Caco-2 (cell line): Measurements from ENCODE around the gene RAI1. TPM values are rescaled to one million over a fixed set of nuclear protein-coding genes. Genes with fewer than 3 reads are reported as not detected.

Experiments used
- BruUV-seq: library from RNA; stranded (reverse); fragments of 400-500 nt; replicated peaks from 2 replicates; lab custom pipeline; 2021; lab: Mats Ljungman, UMichigan
- CTCF ChIA-PET: fragments of 300-600 bp; sonication (Branson Sonifier 250); formaldehyde crosslinking; loops from one replicate; lab custom pipeline; 2022; ENCODE audit warnings: antibody characterized with exemption; lab: Charles Lee
- POLR2A ChIA-PET: fragments of 300-600 bp; sonication (Branson Sonifier 250); formaldehyde crosslinking; loops from one replicate; lab custom pipeline; 2022; ENCODE audit warnings: antibody characterized with exemption; lab: Charles Lee
- DNase-seq, 2 experiments: peaks; one replicate each; pipeline versions ENCODE4 v3.0.0 to v3.0.0-alpha.2; 2020 to 2022
- H3K27me3 ChIP-seq: replicated peaks from 2 replicates; pipeline ENCODE4 v1.6.0; 2011; ENCODE audit warnings: low read length; ENCODE audit not compliant: control insufficient read depth, insufficient read depth
- H3K36me3 ChIP-seq: 2 replicates; pipeline ENCODE4 v1.5.1; 2011; ENCODE audit warnings: low read length; ENCODE audit not compliant: control insufficient read depth, insufficient read depth
- H3K4me1 ChIP-seq: fragments of 250-450 bp; sonication (Bioruptor Pico); 2 replicates; pipeline ENCODE4 v1.5.1; 2020; ENCODE audit warnings: mild to moderate bottlenecking
- H3K4me3 ChIP-seq: 2 replicates; pipeline ENCODE4 v1.5.1; 2011; ENCODE audit warnings: low read depth, mild to moderate bottlenecking, control low read depth, low read length
- H3K9me3 ChIP-seq: fragments of 250-450 bp; sonication (Bioruptor Pico); 2 replicates; pipeline ENCODE4 v1.5.1; 2020; ENCODE audit warnings: mild to moderate bottlenecking, moderate library complexity
- H3K27ac Mint-ChIP-seq: one replicate; pipeline ENCODE4 v1.8.0; 2022; ENCODE audit warnings: mixed read lengths; ENCODE audit not compliant: unreplicated experiment
- H3K27me3 Mint-ChIP-seq: one replicate; pipeline ENCODE4 v1.8.0; 2022; ENCODE audit warnings: mixed read lengths; ENCODE audit not compliant: insufficient read depth, unreplicated experiment
- H3K36me3 Mint-ChIP-seq: one replicate; pipeline ENCODE4 v1.8.0; 2022; ENCODE audit warnings: mild to moderate bottlenecking, mixed read lengths; ENCODE audit not compliant: insufficient read depth, unreplicated experiment
- H3K4me1 Mint-ChIP-seq: one replicate; pipeline ENCODE4 v1.8.0; 2022; ENCODE audit warnings: low read depth, mixed read lengths; ENCODE audit not compliant: unreplicated experiment
- H3K4me3 Mint-ChIP-seq: one replicate; pipeline ENCODE4 v1.8.0; 2022; ENCODE audit warnings: mild to moderate bottlenecking, moderate library complexity, mixed read lengths; ENCODE audit not compliant: unreplicated experiment
- H3K9me3 Mint-ChIP-seq: one replicate; pipeline ENCODE4 v1.8.0; 2022; ENCODE audit warnings: mixed read lengths; ENCODE audit not compliant: unreplicated experiment
- intact Hi-C: fragments of 100-400 bp; cut with micrococcal nuclease; formaldehyde crosslinking; loops from one replicate; pipeline ENCODE4 v1.10.0; 2022; ENCODE audit not compliant: unreplicated experiment
- total RNA-seq: library from RNA; stranded (reverse); gene quantifications from 2 replicates; pipeline ENCODE4 v1.2.3, GENCODE V29; 2022
- TF ChIP-seq, protein P1 (sequence below), 2 experiments: fragments of 200-600 bp in 1 of 2; IDR thresholded peaks; 1 replicate in 1 of 2; 2 replicates in 1 of 2; pipeline versions ENCODE4 v1.5.1 to v1.8.0; 2011 to 2022; ENCODE audit warnings: antibody characterized with exemption in 1 of 2, control low read depth in 1 of 2, inconsistent platforms in 1 of 2, low read depth in 1 of 2, low read length in 1 of 2, mild to moderate bottlenecking in 1 of 2, moderate library complexity in 1 of 2; ENCODE audit not compliant: insufficient read depth in 1 of 2, severe bottlenecking in 1 of 2, unreplicated experiment in 1 of 2

Gene RAI1
- total RNA-seq, 1 experiment from 2014 or later, result 44.3 TPM

DNA sequence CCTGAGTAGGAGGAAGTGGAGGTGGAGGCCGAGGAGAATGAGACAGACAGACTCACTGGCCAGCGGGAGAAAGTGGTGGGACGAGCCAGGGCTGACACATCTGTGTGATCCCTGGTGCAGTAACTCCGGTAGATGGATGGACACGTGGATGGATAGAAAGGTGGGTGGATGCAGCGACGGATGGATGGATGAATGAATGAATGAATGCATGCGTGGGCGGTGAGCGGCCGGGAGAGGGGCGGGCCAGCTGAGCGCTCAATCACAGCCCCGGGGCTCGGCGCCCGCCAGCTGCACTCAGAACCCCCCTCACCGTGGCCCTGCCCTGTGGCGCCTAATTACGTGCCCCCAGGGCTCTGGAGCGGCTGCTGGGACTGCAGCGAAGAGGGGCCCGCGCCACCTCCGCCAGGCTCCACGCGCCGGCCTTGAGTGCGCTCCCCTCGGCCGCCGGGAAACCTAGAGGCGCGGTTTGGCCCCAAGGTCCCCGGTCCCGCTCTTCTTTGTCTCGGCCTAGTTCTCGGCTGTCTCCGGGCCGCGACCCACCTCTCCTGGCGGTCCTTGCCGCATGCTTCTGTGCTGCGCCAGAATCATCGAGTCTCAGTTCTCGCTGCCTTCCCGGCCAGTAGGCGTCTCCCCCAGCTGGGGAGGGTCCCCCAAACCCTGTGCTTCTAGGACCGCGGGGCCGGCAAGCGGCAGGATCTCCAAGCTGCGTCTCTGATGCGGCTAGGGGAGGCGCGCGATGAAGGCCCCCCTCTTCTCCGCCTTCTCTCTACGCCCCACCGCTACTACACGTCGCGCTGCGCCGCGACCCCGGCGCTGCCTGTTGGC, 41.0 kb downstream of the RAI1 start:
- BruUV-seq, result no TSS peak
- no peaks in the 10 kb centered on the region for H3K27me3 Mint-ChIP-seq
- H3K9me3 ChIP-seq, result no peaks in the 10 kb centered on the region
- peaks cover 5% of the 10 kb centered on the region for H3K4me1 ChIP-seq
- no peaks in the 10 kb centered on the region for H3K27me3 ChIP-seq
- H3K4me3 ChIP-seq, result no peak overlapping the region
- ChIA-PET POLR2A (no interaction called here), CTCF (no interaction called here)
- no peaks in the 10 kb centered on the region for H3K9me3 Mint-ChIP-seq
- H3K36me3 Mint-ChIP-seq, result peaks cover 24% of the 10 kb centered on the region
- intact Hi-C loops, result loop anchor here (10.0 kb wide), 1 partner anchor 133 kb away; no protein-coding TSS in a partner anchor
- H3K27ac Mint-ChIP-seq, result peak overlapping the region; percentile 18
- TF ChIP-seq, protein P1, sequence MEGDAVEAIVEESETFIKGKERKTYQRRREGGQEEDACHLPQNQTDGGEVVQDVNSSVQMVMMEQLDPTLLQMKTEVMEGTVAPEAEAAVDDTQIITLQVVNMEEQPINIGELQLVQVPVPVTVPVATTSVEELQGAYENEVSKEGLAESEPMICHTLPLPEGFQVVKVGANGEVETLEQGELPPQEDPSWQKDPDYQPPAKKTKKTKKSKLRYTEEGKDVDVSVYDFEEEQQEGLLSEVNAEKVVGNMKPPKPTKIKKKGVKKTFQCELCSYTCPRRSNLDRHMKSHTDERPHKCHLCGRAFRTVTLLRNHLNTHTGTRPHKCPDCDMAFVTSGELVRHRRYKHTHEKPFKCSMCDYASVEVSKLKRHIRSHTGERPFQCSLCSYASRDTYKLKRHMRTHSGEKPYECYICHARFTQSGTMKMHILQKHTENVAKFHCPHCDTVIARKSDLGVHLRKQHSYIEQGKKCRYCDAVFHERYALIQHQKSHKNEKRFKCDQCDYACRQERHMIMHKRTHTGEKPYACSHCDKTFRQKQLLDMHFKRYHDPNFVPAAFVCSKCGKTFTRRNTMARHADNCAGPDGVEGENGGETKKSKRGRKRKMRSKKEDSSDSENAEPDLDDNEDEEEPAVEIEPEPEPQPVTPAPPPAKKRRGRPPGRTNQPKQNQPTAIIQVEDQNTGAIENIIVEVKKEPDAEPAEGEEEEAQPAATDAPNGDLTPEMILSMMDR (IDR thresholded peaks at IDR 0.05; ENCODE audit: insufficient read depth in 1 of 2, low read depth in 1 of 2, low read length in 1 of 2, severe bottlenecking in 1 of 2, unreplicated experiment in 1 of 2), result no peak
- no peak for DNase-seq
- no peak overlapping the region for H3K4me3 Mint-ChIP-seq
- peaks cover 2% of the 10 kb centered on the region for H3K36me3 ChIP-seq
- peaks cover 16% of the 10 kb centered on the region for H3K4me1 Mint-ChIP-seq

DNA sequence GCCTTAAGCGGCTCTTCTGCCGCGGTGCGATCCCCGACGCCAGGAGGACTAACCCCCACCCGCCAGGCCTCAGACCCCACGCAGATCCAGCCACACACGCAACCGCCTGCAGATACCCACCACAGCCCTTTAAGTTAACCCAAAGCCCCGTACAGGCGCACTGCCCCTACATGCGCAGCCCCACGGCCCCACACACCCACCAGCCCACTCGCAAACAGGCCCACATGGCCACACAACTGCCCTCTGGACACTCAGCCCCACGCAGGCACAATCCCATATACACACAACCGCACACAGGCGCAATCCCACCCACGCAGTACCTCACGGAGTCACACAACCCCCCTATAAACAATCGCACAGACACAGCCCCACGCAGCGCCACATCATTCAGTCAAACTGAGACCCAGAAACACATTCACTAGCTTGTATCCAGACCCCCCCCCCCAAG, 41.7 kb downstream of the RAI1 start:
- Histone ChIP-seq H3K4me1 (no peaks in the 10 kb centered on the region; the same call in 1 of the 2 replicates), H3K27me3 (no peaks in the 10 kb centered on the region), H3K4me3 (no peak overlapping the region), H3K9me3 (no peaks in the 10 kb centered on the region), H3K36me3 (peaks cover 2% of the 10 kb centered on the region)
- TF ChIP-seq, protein P1 (IDR thresholded peaks at IDR 0.05; ENCODE audit: insufficient read depth in 1 of 2, low read depth in 1 of 2, low read length in 1 of 2, severe bottlenecking in 1 of 2, unreplicated experiment in 1 of 2), result no peak
- H3K4me1 Mint-ChIP-seq, result peaks cover 10% of the 10 kb centered on the region
- no peak overlapping the region for H3K4me3 Mint-ChIP-seq
- DNase-seq, result no peak
- peaks cover 24% of the 10 kb centered on the region for H3K36me3 Mint-ChIP-seq
- peak overlapping the region; percentile 15 for H3K27ac Mint-ChIP-seq
- POLR2A ChIA-PET, result no interaction called here
- BruUV-seq, result no TSS peak
- H3K27me3 Mint-ChIP-seq, result no peaks in the 10 kb centered on the region
- CTCF ChIA-PET, result no interaction called here
- intact Hi-C loops, result loop anchor here (10.0 kb wide), 1 partner anchor 132 kb away; no protein-coding TSS in a partner anchor
- no peaks in the 10 kb centered on the region for H3K9me3 Mint-ChIP-seq

DNA sequence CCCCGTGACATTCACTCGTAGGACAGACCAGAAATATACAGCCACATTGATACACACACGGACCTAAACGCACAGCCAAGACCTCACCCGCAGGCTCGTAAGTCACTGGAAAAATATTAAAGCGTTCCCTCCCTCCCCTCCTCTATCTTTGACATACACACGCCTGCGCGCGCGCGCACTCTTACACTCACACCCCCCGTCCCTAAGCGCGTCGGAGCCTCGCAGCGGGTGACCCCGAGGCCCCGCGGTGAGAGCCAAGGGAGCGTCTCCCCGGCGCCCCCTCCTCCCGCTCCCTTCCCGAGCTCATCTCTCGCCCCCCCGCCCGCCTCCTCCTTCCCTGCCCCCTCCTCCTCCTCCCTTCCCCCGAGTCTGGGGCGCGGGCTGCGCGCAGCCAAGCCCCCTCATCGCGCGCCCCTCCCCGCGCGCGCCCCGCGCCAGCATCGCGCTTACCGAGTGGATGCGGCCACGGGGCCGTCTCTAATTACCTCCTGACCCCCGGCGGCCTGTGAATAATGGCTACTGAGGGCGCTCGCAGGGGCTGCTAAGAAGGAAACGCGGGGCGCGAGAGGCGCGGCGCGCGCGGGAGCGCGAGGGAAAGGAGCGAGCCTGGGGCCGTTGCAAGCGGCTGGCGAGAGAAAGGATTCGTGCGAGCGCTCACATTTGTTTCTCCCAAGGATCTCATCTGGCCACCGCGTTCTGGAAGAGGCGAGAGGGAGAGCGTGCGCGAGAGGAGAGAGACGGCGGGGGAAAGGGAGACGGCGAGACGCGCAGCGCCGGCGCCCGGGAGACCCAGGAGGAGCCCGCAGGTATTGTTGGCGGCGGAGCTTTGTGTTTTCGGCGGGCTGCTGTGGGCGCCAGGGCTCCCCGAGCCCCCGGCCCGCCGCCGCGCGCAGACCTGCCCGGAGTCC, 42.4 kb downstream of the RAI1 start:
- ChIA-PET POLR2A (no interaction called here), CTCF (no interaction called here)
- no TSS peak for BruUV-seq
- Histone ChIP-seq H3K4me1 (no peaks in the 10 kb centered on the region; the same call in 1 of the 2 replicates), H3K4me3 (no peak overlapping the region), H3K9me3 (no peaks in the 10 kb centered on the region), H3K27me3 (no peaks in the 10 kb centered on the region), H3K36me3 (peaks cover under 1% of the 10 kb centered on the region)
- TF ChIP-seq, protein P1 (IDR thresholded peaks at IDR 0.05; ENCODE audit: insufficient read depth in 1 of 2, low read depth in 1 of 2, low read length in 1 of 2, severe bottlenecking in 1 of 2, unreplicated experiment in 1 of 2), result no peak
- H3K27me3 Mint-ChIP-seq, result no peaks in the 10 kb centered on the region
- peak overlapping the region; percentile 64 for H3K4me3 Mint-ChIP-seq
- intact Hi-C loops, result loop anchor here (10.0 kb wide), 1 partner anchor 131 kb away; no protein-coding TSS in a partner anchor
- peaks cover 14% of the 10 kb centered on the region for H3K4me1 Mint-ChIP-seq
- H3K36me3 Mint-ChIP-seq, result peaks cover 24% of the 10 kb centered on the region
- DNase-seq, result no peak
- no peaks in the 10 kb centered on the region for H3K9me3 Mint-ChIP-seq
- peak overlapping the region; percentile 15 for H3K27ac Mint-ChIP-seq
